MCF 10A (cell line): ENCODE data around the gene RAD9A. TPM values are rescaled to one million over a fixed set of nuclear protein-coding genes. Genes with fewer than 3 reads are reported as not detected.
A peak's percentile ranks its signal among the peaks of the same experiment; 100 is the strongest.

Source experiments
- BruUV-seq: library from RNA; stranded (reverse); fragments of 400-500 nt; replicated peaks from 2 replicates; lab custom pipeline; 2021; lab: Mats Ljungman, UMichigan
- CTCF ChIA-PET: fragments of 300-600 bp; sonication (Branson Sonifier 250); formaldehyde crosslinking; extraction: SDS; loops from one replicate; lab custom pipeline; 2021; ENCODE audit warnings: antibody characterized with exemption, inconsistent platforms; lab: Yijun Ruan, JAX
- POLR2A ChIA-PET: fragments of 300-600, 350-650 bp; sonication (Branson Sonifier 250); formaldehyde crosslinking; extraction: SDS; loops from one replicate; lab custom pipeline; 2020; ENCODE audit warnings: antibody characterized with exemption, inconsistent platforms; lab: Yijun Ruan, JAX
- DNase-seq: peaks from one replicate; pipeline ENCODE4 v3.0.0-alpha.2; 2018; ENCODE audit not compliant: unreplicated experiment
- H3K27ac Mint-ChIP-seq: one replicate; pipeline ENCODE4 v1.8.0; 2022; ENCODE audit warnings: mild to moderate bottlenecking, low read depth, mixed read lengths; ENCODE audit not compliant: unreplicated experiment
- H3K27me3 Mint-ChIP-seq: one replicate; pipeline ENCODE4 v1.8.0; 2022; ENCODE audit warnings: mixed read lengths; ENCODE audit not compliant: insufficient read depth, unreplicated experiment
- H3K36me3 Mint-ChIP-seq: one replicate; pipeline ENCODE4 v1.8.0; 2022; ENCODE audit warnings: mild to moderate bottlenecking, moderate library complexity, mixed read lengths; ENCODE audit not compliant: insufficient read depth, unreplicated experiment
- H3K4me1 Mint-ChIP-seq: one replicate; pipeline ENCODE4 v1.8.0; 2022; ENCODE audit warnings: mixed read lengths; ENCODE audit not compliant: insufficient read depth, unreplicated experiment
- H3K4me3 Mint-ChIP-seq: one replicate; pipeline ENCODE4 v1.8.0; 2022; ENCODE audit warnings: mild to moderate bottlenecking, moderate library complexity, mixed read lengths; ENCODE audit not compliant: unreplicated experiment
- H3K9me3 Mint-ChIP-seq: one replicate; pipeline ENCODE4 v1.8.0; 2022; ENCODE audit warnings: mixed read lengths; ENCODE audit not compliant: unreplicated experiment
- CTCF ChIP-seq: fragments of 200-600 bp; IDR thresholded peaks from one replicate; pipeline ENCODE4 v1.8.0; 2022; ENCODE audit warnings: antibody characterized with exemption, mild to moderate bottlenecking; ENCODE audit not compliant: unreplicated experiment
- intact Hi-C: fragments of 100-400 bp; cut with micrococcal nuclease; formaldehyde crosslinking; loops from 2 replicates; pipeline ENCODE4 v1.14.1; 2022
- total RNA-seq: library from RNA; stranded (reverse); gene quantifications from 2 replicates; pipeline ENCODE4 v1.2.3, GENCODE V29; 2022

Gene RAD9A
- total RNA-seq, 1 experiment from 2014 or later: 9.9 TPM

- BruUV-seq: no TSS peak
Observed at GRCh38 chr11:67439321-67440228, 47.8 kb downstream of the RAD9A start.

GRCh38 chr11:67440229-67441097 lies 48.7 kb downstream of the RAD9A start:
- Mint-ChIP-seq H3K27ac (no peak overlapping the region), H3K4me3 (peak overlapping the region; percentile 47)
- no TSS peak for BruUV-seq

More at GRCh38 chr11:67439321-67440228, 47.8 kb downstream of the RAD9A start:
- H3K27ac Mint-ChIP-seq: no peak overlapping the region
- ChIA-PET POLR2A (interaction anchor here (1.1 to 1.6 kb wide), 5 partner anchors 11 to 30 kb away, joined by 3 to 7 read pairs (median 3); partner anchors contain the start of gene TMEM134), CTCF (interaction anchor here (1.0 to 1.1 kb wide), 3 partner anchors 29 to 51 kb away, joined by 3 to 4 read pairs (median 3); partner anchors contain the start of gene PPP1CA)
- no peak for TF ChIP-seq CTCF
- no peaks in the 10 kb centered on the region for H3K9me3 Mint-ChIP-seq
- DNase-seq: peak; percentile 51
- H3K27me3 Mint-ChIP-seq: no peaks in the 10 kb centered on the region
- intact Hi-C loops: no loop called here
- peaks cover 8% of the 10 kb centered on the region for H3K4me1 Mint-ChIP-seq
- peaks cover 37% of the 10 kb centered on the region for H3K36me3 Mint-ChIP-seq
- no peak overlapping the region for H3K4me3 Mint-ChIP-seq

GRCh38 chr11:67441098-67441563 lies 49.3 kb downstream of the RAD9A start:
- intact Hi-C loops: no loop called here
- Mint-ChIP-seq H3K27me3 (no peaks in the 10 kb centered on the region), H3K9me3 (no peaks in the 10 kb centered on the region), H3K27ac (no peak overlapping the region), H3K4me1 (peaks cover 17% of the 10 kb centered on the region), H3K4me3 (no peak overlapping the region), H3K36me3 (peaks cover 27% of the 10 kb centered on the region)
- CTCF ChIA-PET: no interaction called here
- no peak for DNase-seq
- TF ChIP-seq CTCF: no peak
- BruUV-seq: no TSS peak
- POLR2A ChIA-PET: interaction anchor here (0.5 to 1.3 kb wide), 4 partner anchors 12 to 128 kb away, joined by 3 to 4 read pairs (median 3); partner anchors contain the start of genes PPP1CA and RPS6KB2

More at GRCh38 chr11:67440229-67441097, 48.7 kb downstream of the RAD9A start:
- TF ChIP-seq CTCF: no peak
- DNase-seq: no peak
- ChIA-PET CTCF (no interaction called here), POLR2A (interaction anchor here (0.5 to 1.3 kb wide), 3 partner anchors 12 to 129 kb away, joined by 3 read pairs; partner anchors contain the start of gene RPS6KB2)
- intact Hi-C loops: no loop called here
- peaks cover 34% of the 10 kb centered on the region for H3K36me3 Mint-ChIP-seq
- peaks cover 15% of the 10 kb centered on the region for H3K4me1 Mint-ChIP-seq
- H3K27me3 Mint-ChIP-seq: no peaks in the 10 kb centered on the region
- no peaks in the 10 kb centered on the region for H3K9me3 Mint-ChIP-seq
